Measurements from ENCODE around the gene HS3ST4. TPM values are rescaled to one million over a fixed set of nuclear protein-coding genes. Genes with fewer than 3 reads are reported as not detected.

Gene HS3ST4
- total and polyA plus RNA-seq, 2 of the 4 experiments (the other 2 are of a cell fraction): not detected

GRCh38 chr16:26111900-26112299, 420.1 kb downstream of the HS3ST4 start:
- DNase-seq (no peak), ATAC-seq (ENCODE audit: low read depth) (no peak)
- no peak overlapping the region for H2BK120ac ChIP-seq (ENCODE audit: low read depth, low read length)
- H4K5ac ChIP-seq (ENCODE audit: low read depth, low read length): no peak overlapping the region
- H3K27me3 ChIP-seq (ENCODE audit: control insufficient read depth, insufficient read depth, low read length): no peaks in the 10 kb centered on the region
- no peak overlapping the region for H3K27ac ChIP-seq (ENCODE audit: insufficient read depth, low read length)
- intact Hi-C loops (cut with micrococcal nuclease): no loop called here
- no peak overlapping the region for H3K9ac ChIP-seq (ENCODE audit: low read depth, low read length)
- H3K23ac ChIP-seq (ENCODE audit: low read depth, low read length): no peak overlapping the region
- BruUV-seq (replicated peaks): no TSS peak
- H3K4me2 ChIP-seq (ENCODE audit: low read depth, low read length): no peak overlapping the region
- dilution Hi-C loops (cut with HindIII; ENCODE audit: low sequenced_read_pairs, unreplicated experiment): no loop called here
- no peak overlapping the region for H3K56ac ChIP-seq (ENCODE audit: extremely low read depth, insufficient read depth, low read length)
- H3K18ac ChIP-seq (ENCODE audit: low read depth, low read length): no peak overlapping the region
- H3K14ac ChIP-seq (replicated peaks; ENCODE audit: low read depth, low read length): no peak overlapping the region
- H2BK20ac ChIP-seq (ENCODE audit: low read depth, low read length): no peak overlapping the region
- no peak overlapping the region for H4K8ac ChIP-seq (ENCODE audit: low read depth in 2 of 2, low read length in 2 of 2)
- H3K9me3 ChIP-seq (ENCODE audit: control insufficient read depth, insufficient read depth, low read length): peaks cover 7% of the 10 kb centered on the region
- no peak overlapping the region for H4K91ac ChIP-seq (ENCODE audit: insufficient read depth, low read depth, low read length)
- no peaks in the 10 kb centered on the region for H3K79me1 ChIP-seq (ENCODE audit: low read depth in 1 of 2, low read length in 2 of 2)
- no peaks in the 10 kb centered on the region for H3K4me1 ChIP-seq (ENCODE audit: control insufficient read depth, insufficient read depth, low read length)
- ChIA-PET POLR2A (ENCODE audit: unreplicated experiment) (no interaction called here), CTCF (no interaction called here)
- TF ChIP-seq BHLHE40 (IDR thresholded peaks at IDR 0.05; ENCODE audit: low read depth, low read length) (no peak), MAFK (IDR thresholded peaks at IDR 0.05; ENCODE audit: low read depth, low read length) (no peak), FOS (IDR thresholded peaks at IDR 0.05; ENCODE audit: low read depth, low read length) (no peak), SMC3 (IDR thresholded peaks at IDR 0.05; ENCODE audit: low read depth, low read length) (no peak), RFX5 (IDR thresholded peaks at IDR 0.05; ENCODE audit: low read depth, low read length) (no peak), MXI1 (IDR thresholded peaks at IDR 0.05; ENCODE audit: borderline replicate concordance, low read depth, low read length) (no peak), CEBPB (IDR thresholded peaks at IDR 0.05; ENCODE audit: low read depth, low read length) (no peak), USF2 (IDR thresholded peaks at IDR 0.05; ENCODE audit: low read depth, low read length) (no peak), CHD1 (IDR thresholded peaks at IDR 0.05; ENCODE audit: low read depth, low read length) (no peak)
- H3K4me3 ChIP-seq (ENCODE audit: insufficient read depth, low read depth, low read length): no peak overlapping the region
- no peaks in the 10 kb centered on the region for H3K9me1 ChIP-seq (ENCODE audit: insufficient read depth, low read length)
- in situ Hi-C loops (cut with MboI; ENCODE audit: low sequenced_read_pairs): no loop called here
- no peaks in the 10 kb centered on the region for H3K36me3 ChIP-seq (ENCODE audit: control insufficient read depth, insufficient read depth, low read length)
- H4K20me1 ChIP-seq (ENCODE audit: insufficient read depth, low read length): no peaks in the 10 kb centered on the region
- no peak overlapping the region for H2AFZ ChIP-seq (replicated peaks; ENCODE audit: low read length, poor library complexity)
- no peak overlapping the region for H3K4ac ChIP-seq (ENCODE audit: low read depth, low read length)
- no peak overlapping the region for H2BK15ac ChIP-seq (ENCODE audit: low read depth, low read length)
- no peak overlapping the region for H2BK5ac ChIP-seq (ENCODE audit: low read depth, low read length, poor library complexity, severe bottlenecking)
- WGBS, 2 experiments (ENCODE audit: extremely low coverage in 2 of 2, insufficient read length in 1 of 2): no CpG with 5 or more reads among the region's 5 CpGs
- H2AK9ac ChIP-seq (replicated peaks; ENCODE audit: low read depth, low read length, poor library complexity): no peak overlapping the region
- H2AK5ac ChIP-seq (ENCODE audit: low read depth, low read length): no peak overlapping the region

Measured in IMR-90 (cell line).